D721Med (cell line): ENCODE results near the gene TBATA.

ENCODE experiments used
- DNase-seq: peaks from one replicate; pipeline ENCODE4 v3.0.0; 2011; ENCODE audit warnings: low spot score; ENCODE audit not compliant: insufficient read length
- FAIRE-seq: peaks from 2 replicates; lab custom pipeline; 2011; peaks lifted over from hg19 to GRCh38; lab: Jason Lieb, UNC
- CTCF ChIP-seq: IDR thresholded peaks from 2 replicates; pipeline ENCODE4 v1.5.1; 2012; ENCODE audit warnings: mild to moderate bottlenecking, control low read depth; ENCODE audit not compliant: insufficient read depth; ENCODE audit errors: missing control alignments

The TBATA gene

GRCh38 chr10:70722820-70723424 is 62.3 kb downstream of the TBATA start:
- no peak for TF ChIP-seq CTCF
- DNase-seq (no peak), FAIRE-seq (no peak)
